Measurements from ENCODE around the gene ITGB1. TPM values are rescaled to one million over a fixed set of nuclear protein-coding genes. Genes with fewer than 3 reads are reported as not detected.

Gene ITGB1
- total and polyA plus RNA-seq, 2 of the 8 experiments (the other 6 are each of a cell fraction or from before 2014, with no cell fraction given): 82.7 to 321 TPM

GRCh38 chr10:32954545-32955298 is 3.3 kb downstream of the ITGB1 start (continued):
- no peak for TF ChIP-seq RNF2 (IDR thresholded peaks at IDR 0.05; ENCODE audit: borderline replicate concordance, low read depth, low read length, missing control alignments, poor library complexity, severe bottlenecking)
- TF ChIP-seq CBX8 (IDR thresholded peaks at IDR 0.05; ENCODE audit: borderline replicate concordance, low read depth, low read length): no peak
- no peak for TF ChIP-seq CBX5 (IDR thresholded peaks at IDR 0.05; ENCODE audit: low read depth, low read length)
- TF ChIP-seq ASH2L (IDR thresholded peaks at IDR 0.05; ENCODE audit: low read length): no peak
- TF ChIP-seq POLR2AphosphoS5 (IDR thresholded peaks at IDR 0.05; ENCODE audit: low read depth, low read length): no peak

All from H1 (cell line).